ENCODE measurements around the gene ASGR1. TPM values are rescaled to one million over a fixed set of nuclear protein-coding genes. Genes with fewer than 3 reads are reported as not detected.
A peak's percentile ranks its signal among the peaks of the same experiment; 100 is the strongest.

The ASGR1 gene
- total and polyA plus RNA-seq, 7 donors, result 0.36 to 2.4 (median 1.7) TPM; not detected in 2

DNA sequence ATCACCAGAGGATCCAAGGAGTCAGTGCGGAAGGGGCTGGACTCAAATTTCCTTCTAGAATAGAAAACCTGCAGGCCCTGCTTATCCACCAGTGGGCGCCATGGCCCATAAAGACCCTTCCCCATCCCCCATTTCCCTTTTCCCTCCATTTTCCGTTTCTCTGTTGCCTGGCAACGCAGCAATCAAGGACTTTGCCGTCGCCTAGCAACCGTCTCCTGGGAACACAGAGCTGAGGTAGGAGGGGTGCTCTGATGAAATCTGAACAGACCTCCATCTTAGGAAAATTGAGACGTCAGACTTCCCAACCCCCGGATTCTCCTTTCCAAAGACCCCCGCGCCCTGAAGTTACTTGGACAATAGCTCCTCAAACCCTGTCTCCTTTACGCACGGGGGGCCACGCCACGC lies 34.7 kb upstream of the ASGR1 start:
- peak overlapping the region; percentile 38 to 67 (median 56) for H3K4me3 ChIP-seq
- WGBS, 2 donors, result 3% methylated on average over 15 of the region's 15 CpGs
- peak overlapping the region; percentile 90 to 99 (median 98) for H3K27ac ChIP-seq
- H3K27me3 ChIP-seq, result no peaks in the 10 kb centered on the region
- H3K36me3 ChIP-seq, result no peaks in the 10 kb centered on the region
- TF ChIP-seq, protein P1, sequence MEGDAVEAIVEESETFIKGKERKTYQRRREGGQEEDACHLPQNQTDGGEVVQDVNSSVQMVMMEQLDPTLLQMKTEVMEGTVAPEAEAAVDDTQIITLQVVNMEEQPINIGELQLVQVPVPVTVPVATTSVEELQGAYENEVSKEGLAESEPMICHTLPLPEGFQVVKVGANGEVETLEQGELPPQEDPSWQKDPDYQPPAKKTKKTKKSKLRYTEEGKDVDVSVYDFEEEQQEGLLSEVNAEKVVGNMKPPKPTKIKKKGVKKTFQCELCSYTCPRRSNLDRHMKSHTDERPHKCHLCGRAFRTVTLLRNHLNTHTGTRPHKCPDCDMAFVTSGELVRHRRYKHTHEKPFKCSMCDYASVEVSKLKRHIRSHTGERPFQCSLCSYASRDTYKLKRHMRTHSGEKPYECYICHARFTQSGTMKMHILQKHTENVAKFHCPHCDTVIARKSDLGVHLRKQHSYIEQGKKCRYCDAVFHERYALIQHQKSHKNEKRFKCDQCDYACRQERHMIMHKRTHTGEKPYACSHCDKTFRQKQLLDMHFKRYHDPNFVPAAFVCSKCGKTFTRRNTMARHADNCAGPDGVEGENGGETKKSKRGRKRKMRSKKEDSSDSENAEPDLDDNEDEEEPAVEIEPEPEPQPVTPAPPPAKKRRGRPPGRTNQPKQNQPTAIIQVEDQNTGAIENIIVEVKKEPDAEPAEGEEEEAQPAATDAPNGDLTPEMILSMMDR (IDR thresholded peaks at IDR 0.05), result no peak
- TF ChIP-seq POLR2A (IDR thresholded peaks at IDR 0.05), result no peak
- no peak for TF ChIP-seq POLR2AphosphoS5 (IDR thresholded peaks at IDR 0.05)
- TF ChIP-seq EP300 (IDR thresholded peaks at IDR 0.05), result no peak
- H3K4me1 ChIP-seq, result peaks cover 0 to 62% (median 57%) of the 10 kb centered on the region in 4 donors
- intact Hi-C loops (cut with DNase I), result no loop called here
- H3K9me3 ChIP-seq, result no peaks in the 10 kb centered on the region
- DNase-seq, result peak; percentile 92

DNA sequence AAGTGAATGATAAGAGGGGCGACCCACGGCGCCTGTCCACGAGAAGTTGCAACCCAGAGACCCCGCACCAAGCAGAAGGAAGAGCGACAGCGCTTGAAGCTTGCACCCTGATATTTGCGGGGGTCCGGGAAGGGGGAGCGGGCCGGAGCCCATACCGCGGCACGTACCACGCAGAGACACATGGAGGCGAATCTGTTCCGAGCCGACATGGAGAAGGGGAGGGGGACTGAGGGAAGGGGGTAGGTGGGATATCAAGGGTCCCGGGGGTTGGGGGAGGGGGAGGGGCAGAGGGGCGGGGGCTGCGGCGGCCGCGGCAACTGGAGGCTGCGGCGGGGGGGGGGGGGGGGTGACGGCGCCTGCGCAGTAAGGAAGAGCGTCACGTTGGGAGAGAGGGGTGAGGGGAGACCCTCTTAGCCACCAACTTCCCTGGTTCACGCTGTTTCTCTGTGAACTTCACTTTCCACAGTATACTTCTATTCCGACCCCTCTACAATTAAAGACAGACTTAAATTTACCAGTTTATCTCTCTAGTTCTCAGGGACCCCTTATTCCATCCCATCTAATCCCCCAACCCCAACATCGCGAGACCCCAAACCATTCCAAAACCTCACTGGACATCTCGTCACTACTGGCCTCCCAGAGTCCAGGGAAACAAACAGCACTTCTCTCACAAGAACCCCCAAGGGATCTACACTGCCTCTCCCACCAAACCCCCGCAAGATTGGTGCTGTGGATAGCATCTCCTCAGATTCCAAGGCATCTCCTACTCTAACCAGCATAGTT lies 32.5 kb upstream of the ASGR1 start:
- Histone ChIP-seq H3K4me1 (peaks cover 0 to 56% (median 43%) of the 10 kb centered on the region in 4 donors), H3K4me3 (peak overlapping the region in 2 of 4 donors; percentile 7 to 34)

DNA sequence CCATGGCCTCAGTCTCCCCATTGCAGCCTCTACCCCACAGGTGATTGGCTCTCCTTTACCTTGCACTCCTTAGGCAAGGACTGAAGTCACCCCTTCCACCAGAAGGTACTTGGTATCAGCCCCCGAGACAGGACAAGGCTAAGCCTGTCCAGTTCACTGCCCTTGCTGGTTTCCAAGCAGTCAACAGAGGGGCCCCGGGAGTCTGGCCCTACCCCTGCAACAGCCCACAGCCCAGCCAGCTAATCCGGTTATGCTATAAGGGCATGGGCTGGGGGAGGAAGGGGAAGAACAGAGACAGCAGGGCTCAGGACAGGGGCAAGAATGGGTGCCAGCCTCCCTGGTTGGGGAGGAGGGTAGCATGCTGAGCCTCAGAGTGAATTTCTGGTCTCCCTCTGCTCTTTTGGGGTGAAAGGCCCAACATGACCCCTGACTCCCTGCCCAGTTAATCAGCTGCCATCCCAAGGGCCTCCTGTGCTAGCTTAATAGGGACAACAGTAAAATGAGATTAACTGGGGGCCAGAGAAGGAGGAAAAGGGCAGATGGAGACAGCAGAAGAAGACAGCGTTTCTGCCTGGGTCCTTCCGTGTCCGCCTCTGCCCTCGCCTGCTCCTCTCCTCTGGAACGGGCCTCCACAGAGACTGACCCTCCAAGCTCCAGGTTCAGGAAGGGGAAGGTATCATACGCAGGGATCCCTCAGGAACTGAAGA lies 29.7 kb upstream of the ASGR1 start:
- 85 to 89% methylated on average over 9 of the region's 9 CpGs for WGBS, 2 donors
- no peak overlapping the region for H3K27ac ChIP-seq
- H3K4me3 ChIP-seq, result no peak overlapping the region
- no peaks in the 10 kb centered on the region for H3K9me3 ChIP-seq
- no peak for TF ChIP-seq POLR2AphosphoS5 (IDR thresholded peaks at IDR 0.05)
- TF ChIP-seq, protein P1 (IDR thresholded peaks at IDR 0.05), result no peak
- no peak for TF ChIP-seq POLR2A (IDR thresholded peaks at IDR 0.05)
- DNase-seq, result no peak
- intact Hi-C loops (cut with DNase I), result no loop called here
- peaks cover 0 to 46% (median 34%) of the 10 kb centered on the region in 4 donors for H3K4me1 ChIP-seq
- no peaks in the 10 kb centered on the region for H3K27me3 ChIP-seq
- peaks cover 0 to under 1% (median 0%) of the 10 kb centered on the region in 4 donors for H3K36me3 ChIP-seq

More for the DNA sequence above, 32.5 kb upstream of the ASGR1 start:
- H3K9me3 ChIP-seq, result no peaks in the 10 kb centered on the region
- H3K36me3 ChIP-seq, result no peaks in the 10 kb centered on the region
- no peak for DNase-seq
- intact Hi-C loops (cut with DNase I), result no loop called here
- no peak overlapping the region for H3K27ac ChIP-seq
- H3K27me3 ChIP-seq, result no peaks in the 10 kb centered on the region
- 24 to 45% methylated on average over 36 to 37 of the region's 37 CpGs for WGBS, 2 donors
- TF ChIP-seq POLR2A (IDR thresholded peaks at IDR 0.05) (no peak), POLR2AphosphoS5 (IDR thresholded peaks at IDR 0.05) (no peak), EP300 (IDR thresholded peaks at IDR 0.05) (no peak)
- TF ChIP-seq, protein P1 (IDR thresholded peaks at IDR 0.05), result no peak

DNA sequence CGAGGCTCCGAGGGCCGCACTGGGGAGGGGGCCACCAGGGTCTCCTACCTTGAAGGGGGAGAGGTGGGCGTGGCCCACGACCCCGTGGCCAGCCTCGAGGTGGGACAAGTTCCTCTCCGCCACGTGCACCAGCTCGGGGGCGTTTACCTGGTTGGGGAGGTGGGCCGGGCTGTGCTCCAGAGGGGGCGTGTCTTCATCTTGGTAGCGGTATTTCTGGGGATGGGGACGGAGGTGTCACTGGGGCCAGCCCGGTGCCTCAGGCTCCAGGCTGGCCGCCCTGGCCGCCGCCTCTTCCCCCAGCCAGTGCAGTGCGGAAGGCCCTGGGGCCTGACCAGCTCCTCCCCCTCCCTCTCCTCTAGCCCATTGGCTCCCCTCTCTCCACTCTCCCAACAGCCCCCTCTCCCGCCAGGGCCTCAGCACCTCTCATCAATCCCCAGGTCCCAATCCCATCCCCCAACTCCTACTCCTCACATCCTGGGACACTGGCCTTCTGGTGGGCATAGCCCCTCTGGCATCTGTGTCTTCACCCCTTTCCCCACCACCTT lies 28.9 kb upstream of the ASGR1 start:
- intact Hi-C loops (cut with DNase I), result no loop called here
- no peaks in the 10 kb centered on the region for H3K9me3 ChIP-seq
- no peak overlapping the region for H3K4me3 ChIP-seq
- H3K27ac ChIP-seq, result no peak overlapping the region
- no peak for DNase-seq
- WGBS, 2 donors, result 53 to 64% methylated on average over 21 of the region's 21 CpGs
- H3K36me3 ChIP-seq, result peaks cover 0 to 9% (median 4%) of the 10 kb centered on the region in 4 donors
- peaks cover 0 to 40% (median 31%) of the 10 kb centered on the region in 4 donors for H3K4me1 ChIP-seq
- TF ChIP-seq, protein P1 (IDR thresholded peaks at IDR 0.05), result no peak
- TF ChIP-seq POLR2A (IDR thresholded peaks at IDR 0.05) (no peak), POLR2AphosphoS5 (IDR thresholded peaks at IDR 0.05) (no peak), EP300 (IDR thresholded peaks at IDR 0.05) (no peak)
- no peaks in the 10 kb centered on the region for H3K27me3 ChIP-seq
